Measurements from ENCODE around the gene MMEL1.
"Not testable (repeated sequence)": the region's sequence is repeated elsewhere in the genome, so short reads cannot be mapped to it uniquely, and the experiment has no call there.

The MMEL1 gene

DNA sequence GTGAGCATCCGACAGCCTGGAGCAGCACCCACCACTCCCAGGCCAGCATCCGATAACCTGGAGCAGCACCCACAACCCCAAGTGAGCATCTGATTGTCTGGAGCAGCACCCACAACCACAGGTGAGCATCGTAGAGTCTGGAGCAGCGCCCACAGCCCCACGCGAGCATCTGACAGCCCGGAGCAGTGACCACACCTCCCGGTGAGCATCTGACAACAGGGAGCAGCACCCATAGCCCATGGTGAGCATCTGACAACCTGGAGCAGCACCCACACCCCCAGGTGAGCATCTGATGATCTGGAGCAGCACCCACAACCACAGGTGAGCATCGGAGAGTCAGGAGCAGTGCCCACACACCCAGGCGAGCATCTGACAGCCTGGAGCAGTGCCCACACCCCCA lies 25.1 kb upstream of the MMEL1 start:
- no CpG with 5 or more reads among the region's 10 CpGs for WGBS (ENCODE audit: extremely low coverage, insufficient coverage, insufficient read length)
- H3K79me2 ChIP-seq (ENCODE audit: control insufficient read depth, insufficient read depth, low read length, poor library complexity); H2AK5ac ChIP-seq (ENCODE audit: low read length); H3K23ac ChIP-seq (ENCODE audit: low read length); H2BK5ac ChIP-seq (ENCODE audit: low read depth, low read length, poor library complexity); H3K4ac ChIP-seq (ENCODE audit: low read depth, low read length); H4K8ac ChIP-seq (ENCODE audit: low read depth, low read length); H3K18ac ChIP-seq (ENCODE audit: low read length); H3K27ac ChIP-seq (ENCODE audit: low read depth, low read length); H3K79me1 ChIP-seq (ENCODE audit: low read length); H2BK12ac ChIP-seq (ENCODE audit: low read length); H3K27me3 ChIP-seq (ENCODE audit: insufficient read depth, low read length); H4K12ac ChIP-seq (ENCODE audit: low read depth, low read length); H3K4me3 ChIP-seq (ENCODE audit: low read depth, low read length); DNase-seq; H2BK120ac ChIP-seq (ENCODE audit: insufficient read depth, low read length, poor library complexity); H3K14ac ChIP-seq (ENCODE audit: low read length); H3K9ac ChIP-seq (ENCODE audit: low read length); H3K36me3 ChIP-seq (ENCODE audit: control insufficient read depth in 1 of 2, insufficient read depth in 2 of 2, low read length in 2 of 2); H2AFZ ChIP-seq (ENCODE audit: insufficient read depth, low read length, poor library complexity); H4K91ac ChIP-seq (ENCODE audit: low read depth, low read length); H3K4me2 ChIP-seq (ENCODE audit: low read length); H3K4me1 ChIP-seq (ENCODE audit: control insufficient read depth in 1 of 2, insufficient read depth in 2 of 2, low read length in 2 of 2): not testable (repeated sequence)
- H3K9me3 ChIP-seq (ENCODE audit: insufficient read depth, low read depth, low read length) = peaks cover 35% of the 10 kb centered on the region

DNA sequence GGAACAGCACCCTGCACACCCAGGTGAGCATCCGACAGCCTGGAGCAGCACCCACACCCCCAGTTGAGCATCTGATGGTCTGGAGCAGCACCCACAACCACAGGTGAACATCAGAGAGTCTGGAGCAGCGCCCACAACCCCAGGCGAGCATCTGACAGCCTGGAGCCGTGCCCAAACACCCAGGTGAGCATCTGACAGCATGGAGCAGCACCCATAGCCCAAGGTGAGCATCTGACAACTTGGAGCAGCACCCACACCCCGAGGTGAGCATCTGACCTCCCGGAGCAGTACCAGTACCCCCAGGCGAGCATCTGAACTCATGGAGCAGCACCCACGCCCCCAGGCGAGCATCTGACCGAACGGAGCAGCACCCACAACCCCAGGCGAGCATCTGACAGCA lies 24.3 kb upstream of the MMEL1 start:
- not testable (repeated sequence) for H3K79me2 ChIP-seq (ENCODE audit: control insufficient read depth, insufficient read depth, low read length, poor library complexity); H3K4me3 ChIP-seq (ENCODE audit: low read depth, low read length); H2BK120ac ChIP-seq (ENCODE audit: insufficient read depth, low read length, poor library complexity); H4K8ac ChIP-seq (ENCODE audit: low read depth, low read length); H3K14ac ChIP-seq (ENCODE audit: low read length); H4K12ac ChIP-seq (ENCODE audit: low read depth, low read length); DNase-seq; H2BK5ac ChIP-seq (ENCODE audit: low read depth, low read length, poor library complexity); H2BK12ac ChIP-seq (ENCODE audit: low read length); H3K4me1 ChIP-seq (ENCODE audit: control insufficient read depth in 1 of 2, insufficient read depth in 2 of 2, low read length in 2 of 2); H4K91ac ChIP-seq (ENCODE audit: low read depth, low read length); H3K23ac ChIP-seq (ENCODE audit: low read length); H3K27ac ChIP-seq (ENCODE audit: low read depth, low read length); H3K18ac ChIP-seq (ENCODE audit: low read length); H3K9ac ChIP-seq (ENCODE audit: low read length); H3K4ac ChIP-seq (ENCODE audit: low read depth, low read length); H2AK5ac ChIP-seq (ENCODE audit: low read length); H3K79me1 ChIP-seq (ENCODE audit: low read length); H3K4me2 ChIP-seq (ENCODE audit: low read length); H3K36me3 ChIP-seq (ENCODE audit: control insufficient read depth in 1 of 2, insufficient read depth in 2 of 2, low read length in 2 of 2); H2AFZ ChIP-seq (ENCODE audit: insufficient read depth, low read length, poor library complexity); H3K27me3 ChIP-seq (ENCODE audit: insufficient read depth, low read length)
- H3K9me3 ChIP-seq (ENCODE audit: insufficient read depth, low read depth, low read length) = peaks cover 43% of the 10 kb centered on the region
- WGBS (ENCODE audit: extremely low coverage, insufficient coverage, insufficient read length) = no CpG with 5 or more reads among the region's 12 CpGs

DNA sequence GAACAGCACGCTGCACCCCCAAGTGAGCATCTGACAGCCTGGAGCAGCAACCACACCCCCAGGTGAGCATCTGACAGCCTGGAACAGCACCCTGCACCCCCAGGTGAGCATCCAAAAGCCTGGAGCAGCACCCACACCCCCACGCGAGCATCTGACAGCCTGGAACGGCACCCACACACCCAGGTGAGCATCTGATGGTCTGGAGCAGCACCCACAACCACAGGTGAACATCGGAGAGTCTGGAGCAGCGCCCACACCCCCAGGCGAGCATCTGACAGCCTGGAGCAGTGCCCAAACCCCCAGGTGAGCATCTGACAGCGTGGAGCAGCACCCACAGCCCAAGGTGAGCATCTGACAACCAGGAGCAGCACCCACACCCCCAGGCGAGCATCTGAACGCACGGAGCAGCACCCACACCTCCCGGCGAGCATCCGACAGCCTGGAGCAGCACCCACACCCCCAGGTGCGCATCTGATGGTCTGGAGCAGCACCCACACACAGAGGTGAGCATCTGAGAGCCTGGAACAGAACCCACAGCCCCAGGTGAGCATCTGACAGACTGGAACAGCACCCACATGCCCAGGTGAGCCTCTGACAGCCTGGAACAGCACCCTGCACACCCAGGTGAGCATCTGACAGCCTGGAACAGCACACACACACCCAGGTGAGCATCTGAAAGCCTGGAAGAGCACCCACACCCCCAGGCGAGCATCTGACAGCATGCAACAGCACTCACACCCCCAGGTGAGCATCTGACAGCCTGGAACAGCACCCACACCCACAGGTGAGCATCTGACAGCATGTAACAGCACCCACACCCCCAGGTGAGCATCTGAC lies 23.0 kb upstream of the MMEL1 start:
- H2AFZ ChIP-seq (ENCODE audit: insufficient read depth, low read length, poor library complexity); H2BK5ac ChIP-seq (ENCODE audit: low read depth, low read length, poor library complexity); H4K8ac ChIP-seq (ENCODE audit: low read depth, low read length); H3K36me3 ChIP-seq (ENCODE audit: control insufficient read depth in 1 of 2, insufficient read depth in 2 of 2, low read length in 2 of 2); H3K4me2 ChIP-seq (ENCODE audit: low read length); H4K91ac ChIP-seq (ENCODE audit: low read depth, low read length); H2AK5ac ChIP-seq (ENCODE audit: low read length); H3K79me2 ChIP-seq (ENCODE audit: control insufficient read depth, insufficient read depth, low read length, poor library complexity); H3K4me3 ChIP-seq (ENCODE audit: low read depth, low read length); H3K27ac ChIP-seq (ENCODE audit: low read depth, low read length); H2BK120ac ChIP-seq (ENCODE audit: insufficient read depth, low read length, poor library complexity); H3K27me3 ChIP-seq (ENCODE audit: insufficient read depth, low read length); H3K14ac ChIP-seq (ENCODE audit: low read length); H3K23ac ChIP-seq (ENCODE audit: low read length); H4K12ac ChIP-seq (ENCODE audit: low read depth, low read length); H3K4me1 ChIP-seq (ENCODE audit: control insufficient read depth in 1 of 2, insufficient read depth in 2 of 2, low read length in 2 of 2); H3K79me1 ChIP-seq (ENCODE audit: low read length); H3K18ac ChIP-seq (ENCODE audit: low read length); H2BK12ac ChIP-seq (ENCODE audit: low read length); DNase-seq; H3K4ac ChIP-seq (ENCODE audit: low read depth, low read length); H3K9ac ChIP-seq (ENCODE audit: low read length): not testable (repeated sequence)
- peaks cover 55% of the 10 kb centered on the region for H3K9me3 ChIP-seq (ENCODE audit: insufficient read depth, low read depth, low read length)
- WGBS (ENCODE audit: extremely low coverage, insufficient coverage, insufficient read length) = no CpG with 5 or more reads among the region's 16 CpGs

DNA sequence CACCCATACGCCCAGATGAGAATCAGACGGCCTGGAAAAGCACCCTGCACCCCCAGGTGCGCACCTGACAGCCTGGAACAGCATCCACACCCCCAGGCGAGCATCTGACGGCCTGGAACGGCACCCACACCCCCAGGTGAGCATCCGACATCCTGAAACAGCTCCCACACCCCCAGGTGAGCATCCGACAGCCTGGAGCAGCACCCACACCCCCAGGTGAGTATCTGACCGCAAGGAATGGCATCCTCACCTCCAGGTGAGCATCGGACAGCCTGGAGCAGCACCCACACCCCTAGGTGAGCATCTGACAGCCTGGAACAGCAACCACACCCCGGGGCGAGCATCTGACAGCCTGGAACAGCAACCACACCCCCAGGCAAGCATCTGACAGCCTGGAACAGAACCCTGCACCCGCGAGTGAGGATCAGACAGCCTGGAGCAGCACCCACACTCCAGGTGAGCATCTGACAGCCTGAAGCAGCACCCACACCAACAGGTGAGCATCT lies 21.7 kb upstream of the MMEL1 start:
- H3K9me3 ChIP-seq (ENCODE audit: insufficient read depth, low read depth, low read length) = peaks cover 63% of the 10 kb centered on the region
- not testable (repeated sequence) for H2BK5ac ChIP-seq (ENCODE audit: low read depth, low read length, poor library complexity); H3K79me1 ChIP-seq (ENCODE audit: low read length); H3K79me2 ChIP-seq (ENCODE audit: control insufficient read depth, insufficient read depth, low read length, poor library complexity); H3K36me3 ChIP-seq (ENCODE audit: control insufficient read depth in 1 of 2, insufficient read depth in 2 of 2, low read length in 2 of 2); H2BK12ac ChIP-seq (ENCODE audit: low read length); H3K4me2 ChIP-seq (ENCODE audit: low read length); H4K91ac ChIP-seq (ENCODE audit: low read depth, low read length); H3K27me3 ChIP-seq (ENCODE audit: insufficient read depth, low read length); H2AFZ ChIP-seq (ENCODE audit: insufficient read depth, low read length, poor library complexity); H3K23ac ChIP-seq (ENCODE audit: low read length); H2BK120ac ChIP-seq (ENCODE audit: insufficient read depth, low read length, poor library complexity); H3K18ac ChIP-seq (ENCODE audit: low read length); H4K8ac ChIP-seq (ENCODE audit: low read depth, low read length); H3K9ac ChIP-seq (ENCODE audit: low read length); H3K4ac ChIP-seq (ENCODE audit: low read depth, low read length); H4K12ac ChIP-seq (ENCODE audit: low read depth, low read length); H3K4me1 ChIP-seq (ENCODE audit: control insufficient read depth in 1 of 2, insufficient read depth in 2 of 2, low read length in 2 of 2); H3K14ac ChIP-seq (ENCODE audit: low read length); DNase-seq; H2AK5ac ChIP-seq (ENCODE audit: low read length); H3K27ac ChIP-seq (ENCODE audit: low read depth, low read length)
- peak overlapping the region; percentile 1 for H3K4me3 ChIP-seq (ENCODE audit: low read depth, low read length)
- no CpG with 5 or more reads among the region's 14 CpGs for WGBS (ENCODE audit: extremely low coverage, insufficient coverage, insufficient read length)
